ENCODE results near the gene LTBP2. TPM values are rescaled to one million over a fixed set of nuclear protein-coding genes. Genes with fewer than 3 reads are reported as not detected.
"Not testable (repeated sequence)": the region's sequence is repeated elsewhere in the genome, so short reads cannot be mapped to it uniquely, and the experiment has no call there.

Gene LTBP2
- total and polyA plus RNA-seq, 2 of the 8 experiments (the other 6 are each of a cell fraction or from before 2014, with no cell fraction given) = 0.48 to 0.89 TPM

- TF ChIP-seq TCF12 (IDR thresholded peaks at IDR 0.05; ENCODE audit: low read depth, low read length) = no peak
- no peak for TF ChIP-seq HDAC6 (IDR thresholded peaks at IDR 0.05; ENCODE audit: low read depth, low read length)
- no peak for TF ChIP-seq NANOG (IDR thresholded peaks at IDR 0.05; ENCODE audit: insufficient read depth, low read depth, low read length, poor library complexity, severe bottlenecking)
Observed at GRCh38 chr14:74456684-74457564, 155.1 kb downstream of the LTBP2 start (continued).

- WGBS, 2 experiments (ENCODE audit: extremely low coverage in 1 of 2, insufficient coverage in 1 of 2, insufficient read length in 1 of 2, insufficient replicate concordance in 2 of 2, low coverage in 1 of 2, low lambda C conversion rate in 2 of 2, missing lambda C conversion rate in 1 of 2) = 92% methylated on average over 5 of the region's 5 CpGs; no CpG with 5 or more reads in 1 of the 2 experiments
- H3K79me2 ChIP-seq (ENCODE audit: control insufficient read depth in 1 of 2, insufficient read depth in 2 of 2, low read length in 2 of 2); DNase-seq (ENCODE audit: low read depth in 1 of 2, low spot score in 2 of 2); H3K27me3 ChIP-seq (replicated peaks in 1 of 4; ENCODE audit: control insufficient read depth in 3 of 4, extremely low read depth in 1 of 4, insufficient read depth in 3 of 4, low read length in 3 of 4); H3K4ac ChIP-seq (replicated peaks; ENCODE audit: insufficient read length, low read depth, low read length); H3K9me3 ChIP-seq (ENCODE audit: insufficient read depth in 2 of 2, low read depth in 1 of 2, low read length in 1 of 2); FAIRE-seq; H2AK5ac ChIP-seq (ENCODE audit: low read depth, low read length); H3K18ac ChIP-seq (ENCODE audit: extremely low read depth, low read length); H3K79me1 ChIP-seq (ENCODE audit: low read depth, low read length); H3K23ac ChIP-seq (ENCODE audit: insufficient read length); H3K4me1 ChIP-seq (replicated peaks in 1 of 4; ENCODE audit: control insufficient read depth in 3 of 4, insufficient read depth in 4 of 4, low read length in 3 of 4); H4K20me1 ChIP-seq (replicated peaks in 1 of 2; ENCODE audit: control insufficient read depth in 1 of 2, insufficient read depth in 2 of 2, low read length in 2 of 2); H2BK5ac ChIP-seq (ENCODE audit: low read depth, low read length); H3K36me3 ChIP-seq (ENCODE audit: control insufficient read depth in 2 of 4, insufficient read depth in 4 of 4, low read length in 3 of 4); H4K5ac ChIP-seq (ENCODE audit: insufficient read length, low read depth, low read length); H3K4me2 ChIP-seq (ENCODE audit: insufficient read depth in 1 of 2, low read depth in 2 of 2, low read length in 2 of 2); H3K27ac ChIP-seq (ENCODE audit: low read depth, low read length); H3K14ac ChIP-seq (ENCODE audit: insufficient read length); H2AFZ ChIP-seq (ENCODE audit: low read length); POLR2A ChIA-PET (ENCODE audit: partially characterized antibody); H4K91ac ChIP-seq (replicated peaks; ENCODE audit: insufficient read length, low read length); H2BK15ac ChIP-seq (ENCODE audit: low read length); H4K8ac ChIP-seq (ENCODE audit: extremely low read depth, insufficient read depth, low read length); H3K9ac ChIP-seq (replicated peaks in 1 of 4; ENCODE audit: extremely low read depth in 1 of 4, low read depth in 3 of 4, low read length in 3 of 4); H2BK20ac ChIP-seq (ENCODE audit: low read length); H3K56ac ChIP-seq (replicated peaks; ENCODE audit: insufficient read length, low read depth, low read length); H2BK12ac ChIP-seq (ENCODE audit: low read depth, low read length); H2BK120ac ChIP-seq (replicated peaks; ENCODE audit: low read depth, low read length); H3K23me2 ChIP-seq (ENCODE audit: low read depth, low read length); H3K4me3 ChIP-seq (ENCODE audit: extremely low read depth in 1 of 4, insufficient read depth in 2 of 4, low read depth in 3 of 4, low read length in 4 of 4): not testable (repeated sequence)
- CTCF ChIA-PET (ENCODE audit: partially characterized antibody) = interaction anchor here (1.2 to 18.2 kb wide), 4 partner anchors 16 to 245 kb away, joined by 3 to 181 read pairs (median 3); no protein-coding TSS in a partner anchor
Observed at GRCh38 chr14:74454397-74454796, 157.6 kb downstream of the LTBP2 start.

All from H1 (cell line).